K562 (cell line): ENCODE results near the gene IFRD1.

ENCODE experiments used
- CHD4 ChIP-seq: fragments of 200-600 bp; sonication (generic); IDR thresholded peaks from 3 replicates; pipeline ENCODE4 v1.6.1; 2012; ENCODE audit warnings: low read depth, mild to moderate bottlenecking, mixed read lengths, low read length, inconsistent platforms; ENCODE audit not compliant: insufficient read depth, insufficient replicate concordance, poor library complexity, severe bottlenecking
- CREB1 ChIP-seq, 2 experiments: sonication (generic) in 1 of 2; formaldehyde crosslinking in 1 of 2; IDR thresholded peaks; 2 replicates each; pipeline versions ENCODE4 v1.6.1 to v1.8.0; 2012 to 2022; ENCODE audit warnings: inconsistent platforms in 1 of 2, mild to moderate bottlenecking in 1 of 2, missing genetic modification reagents in 1 of 2, moderate library complexity in 1 of 2

DNA sequence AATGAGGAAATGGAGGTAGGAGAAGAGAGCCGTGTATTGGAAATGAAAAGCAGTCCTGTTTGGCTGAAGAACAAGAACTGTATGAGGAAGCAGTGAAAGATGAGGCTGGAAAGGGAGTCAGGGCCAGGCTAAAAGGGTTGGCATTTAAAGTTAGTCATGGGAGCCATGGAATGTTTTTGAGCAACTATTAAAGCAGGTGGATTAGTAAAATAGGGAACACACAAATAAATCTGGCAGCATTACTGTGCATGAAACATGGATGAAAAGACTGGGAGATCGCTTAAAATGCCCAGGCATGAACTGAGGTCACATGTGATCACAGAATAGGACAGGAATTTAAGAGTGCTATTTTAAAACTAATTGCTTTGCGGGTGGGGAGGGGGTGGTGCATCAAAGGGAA, 1.4 kb upstream of the IFRD1 start:
- TF ChIP-seq CHD4 (no peak), CREB1 (IDR thresholded peaks at IDR 0.05) (no peak), CREB1 (CRISPR knock-in tag; IDR thresholded peaks at IDR 0.05) (no peak)
